SK-N-SH treated with all-trans-retinoic acid at 6 μM for 48 hours (cell line): ENCODE measurements around the gene APOLD1.

ENCODE experiments used
- BACH2 ChIP-seq: fragments of 250-450 bp; sonication (Bioruptor Pico); IDR thresholded peaks from 2 replicates; pipeline ENCODE4 v1.9.0; 2021; ENCODE audit warnings: mild to moderate bottlenecking, borderline replicate concordance
- CREB5 ChIP-seq: fragments of 250-450 bp; sonication (Bioruptor Pico); IDR thresholded peaks from 2 replicates; pipeline ENCODE4 v1.5.1; 2020; ENCODE audit warnings: low read depth, mild to moderate bottlenecking, moderate library complexity
- CSDC2 ChIP-seq: fragments of 250-450 bp; sonication (Bioruptor Pico); IDR thresholded peaks from 2 replicates; pipeline ENCODE4 v1.5.0; 2020; ENCODE audit warnings: mild to moderate bottlenecking, moderate library complexity
- ESRRG ChIP-seq: fragments of 250-450 bp; sonication (Bioruptor Pico); IDR thresholded peaks from 2 replicates; pipeline ENCODE4 v1.6.1; 2021; ENCODE audit warnings: mild to moderate bottlenecking
- GLIS3 ChIP-seq: fragments of 250-450 bp; sonication (Bioruptor Pico); IDR thresholded peaks from 2 replicates; pipeline ENCODE4 v1.5.0; 2020; ENCODE audit warnings: mild to moderate bottlenecking, moderate library complexity
- PATZ1 ChIP-seq: fragments of 250-450 bp; sonication (Bioruptor Pico); IDR thresholded peaks from 2 replicates; pipeline ENCODE4 v1.8.0; 2020; ENCODE audit warnings: mild to moderate bottlenecking, moderate library complexity, borderline replicate concordance
- PPARA ChIP-seq: fragments of 250-450 bp; sonication (Bioruptor Pico); IDR thresholded peaks from 2 replicates; pipeline ENCODE4 v1.5.0; 2020; ENCODE audit warnings: mild to moderate bottlenecking, borderline replicate concordance
- RARB ChIP-seq: fragments of 250-450 bp; sonication (Bioruptor Pico); IDR thresholded peaks from 2 replicates; pipeline ENCODE4 v1.8.0; 2021; ENCODE audit warnings: mild to moderate bottlenecking, moderate library complexity
- SNAI2 ChIP-seq: fragments of 250-450 bp; sonication (Bioruptor Pico); IDR thresholded peaks from 2 replicates; pipeline ENCODE4 v1.5.0; 2020; ENCODE audit warnings: mild to moderate bottlenecking, moderate library complexity
- ZFP30 ChIP-seq: fragments of 450-650 bp; formaldehyde crosslinking; IDR thresholded peaks from 2 replicates; pipeline ENCODE4 v1.5.0; 2022; ENCODE audit warnings: mild to moderate bottlenecking, moderate library complexity
- ZNF70 ChIP-seq: fragments of 450-650 bp; formaldehyde crosslinking; IDR thresholded peaks from 2 replicates; pipeline ENCODE4 v1.5.0; 2020; ENCODE audit warnings: mild to moderate bottlenecking, moderate library complexity
- TF ChIP-seq, protein P1 (sequence below): fragments of 250-450 bp; sonication (Bioruptor Pico); IDR thresholded peaks from 2 replicates; pipeline ENCODE4 v1.5.0; 2020; ENCODE audit warnings: mild to moderate bottlenecking, moderate library complexity

- no peak for TF ChIP-seq PATZ1 (CRISPR knock-in tag)
- TF ChIP-seq PPARA (CRISPR knock-in tag): no peak
- no peak for TF ChIP-seq ZNF70 (CRISPR knock-in tag)
- no peak for TF ChIP-seq BACH2 (CRISPR knock-in tag)
- no peak for TF ChIP-seq RARB
- TF ChIP-seq SNAI2 (CRISPR knock-in tag): no peak
- no peak for TF ChIP-seq CSDC2 (CRISPR knock-in tag)
- no peak for TF ChIP-seq CREB5 (CRISPR knock-in tag)
- no peak for TF ChIP-seq GLIS3
- TF ChIP-seq, protein P1, sequence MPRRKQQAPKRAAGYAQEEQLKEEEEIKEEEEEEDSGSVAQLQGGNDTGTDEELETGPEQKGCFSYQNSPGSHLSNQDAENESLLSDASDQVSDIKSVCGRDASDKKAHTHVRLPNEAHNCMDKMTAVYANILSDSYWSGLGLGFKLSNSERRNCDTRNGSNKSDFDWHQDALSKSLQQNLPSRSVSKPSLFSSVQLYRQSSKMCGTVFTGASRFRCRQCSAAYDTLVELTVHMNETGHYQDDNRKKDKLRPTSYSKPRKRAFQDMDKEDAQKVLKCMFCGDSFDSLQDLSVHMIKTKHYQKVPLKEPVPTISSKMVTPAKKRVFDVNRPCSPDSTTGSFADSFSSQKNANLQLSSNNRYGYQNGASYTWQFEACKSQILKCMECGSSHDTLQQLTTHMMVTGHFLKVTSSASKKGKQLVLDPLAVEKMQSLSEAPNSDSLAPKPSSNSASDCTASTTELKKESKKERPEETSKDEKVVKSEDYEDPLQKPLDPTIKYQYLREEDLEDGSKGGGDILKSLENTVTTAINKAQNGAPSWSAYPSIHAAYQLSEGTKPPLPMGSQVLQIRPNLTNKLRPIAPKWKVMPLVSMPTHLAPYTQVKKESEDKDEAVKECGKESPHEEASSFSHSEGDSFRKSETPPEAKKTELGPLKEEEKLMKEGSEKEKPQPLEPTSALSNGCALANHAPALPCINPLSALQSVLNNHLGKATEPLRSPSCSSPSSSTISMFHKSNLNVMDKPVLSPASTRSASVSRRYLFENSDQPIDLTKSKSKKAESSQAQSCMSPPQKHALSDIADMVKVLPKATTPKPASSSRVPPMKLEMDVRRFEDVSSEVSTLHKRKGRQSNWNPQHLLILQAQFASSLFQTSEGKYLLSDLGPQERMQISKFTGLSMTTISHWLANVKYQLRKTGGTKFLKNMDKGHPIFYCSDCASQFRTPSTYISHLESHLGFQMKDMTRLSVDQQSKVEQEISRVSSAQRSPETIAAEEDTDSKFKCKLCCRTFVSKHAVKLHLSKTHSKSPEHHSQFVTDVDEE (CRISPR knock-in tag): no peak
- TF ChIP-seq ZFP30 (CRISPR knock-in tag): no peak
- no peak for TF ChIP-seq ESRRG (CRISPR knock-in tag)
These were observed 18.6 kb downstream of the APOLD1 start for GRCh38 chr12:12804011-12804410.
